GM12865 (cell line): Measurements from ENCODE around the gene PLXDC1.
"Not testable (repeated sequence)": the region's sequence is repeated elsewhere in the genome, so short reads cannot be mapped to it uniquely, and the experiment has no call there.

Experiments used
- DNase-seq: peaks from one replicate; pipeline ENCODE4 v3.0.0; 2010; ENCODE audit warnings: low read depth
- H3K4me3 ChIP-seq: 2 replicates; pipeline ENCODE4 v1.5.1; 2011; ENCODE audit warnings: mild to moderate bottlenecking, low read depth, low read length, control low read depth
- CTCF ChIP-seq: IDR thresholded peaks from 2 replicates; pipeline ENCODE4 v1.5.1; 2011; ENCODE audit warnings: low read length, control low read depth, low read depth, inconsistent platforms; ENCODE audit not compliant: insufficient read depth; ENCODE audit errors: missing control alignments

PLXDC1 gene

GRCh38 chr17:39130205-39130604 lies 21.2 kb downstream of the PLXDC1 start:
- DNase-seq: no peak
- no peak overlapping the region for H3K4me3 ChIP-seq
- no peak for TF ChIP-seq CTCF

- not testable (repeated sequence) for H3K4me3 ChIP-seq, DNase-seq
Measured at GRCh38 chr17:39129544-39129943, 21.9 kb downstream of the PLXDC1 start.

GRCh38 chr17:39126436-39126835 lies 25.0 kb downstream of the PLXDC1 start:
- H3K4me3 ChIP-seq: no peak overlapping the region
- DNase-seq: no peak
- no peak for TF ChIP-seq CTCF

GRCh38 chr17:39125143-39125875 lies 26.1 kb downstream of the PLXDC1 start:
- no peak overlapping the region for H3K4me3 ChIP-seq
- no peak for DNase-seq
- TF ChIP-seq CTCF: no peak

- no peak for TF ChIP-seq CTCF
- no peak overlapping the region for H3K4me3 ChIP-seq
- DNase-seq: no peak
Measured at GRCh38 chr17:39123627-39124026, 27.8 kb downstream of the PLXDC1 start.

GRCh38 chr17:39122991-39123390 lies 28.4 kb downstream of the PLXDC1 start:
- no peak overlapping the region for H3K4me3 ChIP-seq
- no peak for TF ChIP-seq CTCF
- DNase-seq: no peak

- not testable (repeated sequence) for H3K4me3 ChIP-seq, DNase-seq
Measured at GRCh38 chr17:39121919-39122318, 29.5 kb downstream of the PLXDC1 start.

- peak; percentile 76 for DNase-seq
- TF ChIP-seq CTCF: no peak
- no peak overlapping the region for H3K4me3 ChIP-seq
Measured at GRCh38 chr17:39118674-39119419, 32.6 kb downstream of the PLXDC1 start.
